Esophagus squamous epithelium (tissue), 4 donors: ENCODE data around the gene ZNF410.

Experiments
- CTCF ChIP-seq, 6 experiments: fragments of 450-650 bp in 4 of 6; fragments of 200-600 bp in 2 of 6; sonication (generic) in 2 of 6; IDR thresholded peaks; one replicate each; pipeline ENCODE4 v1.5.1; 2016 to 2019; ENCODE audit warnings: antibody characterized with exemption in 6 of 6, mild to moderate bottlenecking in 4 of 6, moderate library complexity in 4 of 6
- POLR2A ChIP-seq, 4 donors: fragments of 450-650 bp; IDR thresholded peaks; one replicate each; pipeline ENCODE4 v1.6.1; 2017; ENCODE audit warnings: antibody characterized with exemption in 4 of 4, mild to moderate bottlenecking in 4 of 4, moderate library complexity in 3 of 4

GRCh38 chr14:73888460-73888725, 1.7 kb downstream of the ZNF410 start:
- no peak for TF ChIP-seq CTCF (IDR thresholded peaks at IDR 0.05)
- TF ChIP-seq POLR2A (IDR thresholded peaks at IDR 0.05): no peak
